ENCODE results near the gene MMP14.

- no peak for TF ChIP-seq POLR2A (IDR thresholded peaks at IDR 0.05; ENCODE audit: low read length)
- TF ChIP-seq GATA1 (IDR thresholded peaks at IDR 0.05; ENCODE audit: low read depth, low read length) = no peak
These were observed 30.5 kb downstream of the MMP14 start for GRCh38 chr14:22866874-22867273.

Measured in erythroblast (primary cell).